Smooth muscle cell (in vitro differentiated cells): ENCODE data around the gene TMEM161A. TPM values are rescaled to one million over a fixed set of nuclear protein-coding genes. Genes with fewer than 3 reads are reported as not detected.
"Not testable (repeated sequence)": the region's sequence is repeated elsewhere in the genome, so short reads cannot be mapped to it uniquely, and the experiment has no call there.

ENCODE experiments used
- DNase-seq: peaks from one replicate; lab custom pipeline; 2025; ENCODE audit not compliant: unreplicated experiment; lab: John Stamatoyannopoulos, UW
- H2AFZ ChIP-seq: fragments of 200-600 bp; sonication (generic); 2 replicates; pipeline ENCODE4 v1.6.0; 2016; ENCODE audit warnings: antibody characterized with exemption, low read depth, mild to moderate bottlenecking
- H3F3A ChIP-seq: fragments of 200-600 bp; sonication (generic); 2 replicates; pipeline ENCODE4 v1.6.0; 2017; ENCODE audit warnings: antibody characterized with exemption, low read depth
- H3K27ac ChIP-seq: fragments of 200-600 bp; sonication (generic); 2 replicates; pipeline ENCODE4 v1.5.1; 2016; ENCODE audit warnings: low read depth, mild to moderate bottlenecking
- H3K27me3 ChIP-seq: fragments of 200-600 bp; sonication (generic); 2 replicates; pipeline ENCODE4 v1.6.1; 2016; ENCODE audit warnings: low read depth, mild to moderate bottlenecking
- H3K36me3 ChIP-seq: fragments of 200-600 bp; sonication (generic); 2 replicates; pipeline ENCODE4 v1.5.1; 2016; ENCODE audit warnings: low read depth
- H3K4me1 ChIP-seq: fragments of 200-600 bp; sonication (generic); 2 replicates; pipeline ENCODE4 v1.5.1; 2016; ENCODE audit warnings: low read depth
- H3K4me2 ChIP-seq: fragments of 200-600 bp; sonication (generic); 2 replicates; pipeline ENCODE4 v1.6.0; 2016; ENCODE audit warnings: mild to moderate bottlenecking
- H3K4me3 ChIP-seq: fragments of 200-600 bp; sonication (generic); 2 replicates; pipeline ENCODE4 v1.5.1; 2016; ENCODE audit warnings: mild to moderate bottlenecking
- H3K79me2 ChIP-seq: fragments of 200-600 bp; sonication (generic); 2 replicates; pipeline ENCODE4 v1.6.0; 2016; ENCODE audit warnings: low read depth, mild to moderate bottlenecking
- H3K9ac ChIP-seq: fragments of 200-600 bp; sonication (generic); 2 replicates; pipeline ENCODE4 v1.6.0; 2016; ENCODE audit warnings: low read depth
- H3K9me3 ChIP-seq: fragments of 200-600 bp; sonication (generic); replicated peaks from 2 replicates; pipeline ENCODE4 v1.5.1; 2016; ENCODE audit warnings: low read depth
- H4K20me1 ChIP-seq: fragments of 200-600 bp; sonication (generic); 2 replicates; pipeline ENCODE4 v1.6.0; 2016; ENCODE audit warnings: low read depth
- CTCF ChIP-seq: fragments of 200-600 bp; sonication (generic); IDR thresholded peaks from 2 replicates; pipeline ENCODE4 v1.5.1; 2017; ENCODE audit warnings: borderline replicate concordance, mild to moderate bottlenecking, antibody characterized with exemption; ENCODE audit not compliant: insufficient read depth, poor library complexity, severe bottlenecking
- WGBS: methylation state at CpG from one replicate; pipeline ENCODE4 v1.1.7; 2016; ENCODE audit warnings: low lambda C conversion rate; 5-methylcytosine and 5-hydroxymethylcytosine counted together
- polyA plus RNA-seq: library from polyadenylated mRNA; unstranded; fragments of >200 nt; fragmentation: Nextera tagmentation; extraction: Ambion mirVana; gene quantifications from 2 replicates; pipeline ENCODE4 v1.2.1, GENCODE V29; 2016
- total RNA-seq: library from RNA; depleted of rRNA; stranded (reverse); fragments of >200 nt; gene quantifications from 2 replicates; pipeline ENCODE4 v1.2.3, GENCODE V29; 2014

TMEM161A gene
- total and polyA plus RNA-seq, 2 experiments from 2014 or later: 30.3 to 47.8 TPM

DNA sequence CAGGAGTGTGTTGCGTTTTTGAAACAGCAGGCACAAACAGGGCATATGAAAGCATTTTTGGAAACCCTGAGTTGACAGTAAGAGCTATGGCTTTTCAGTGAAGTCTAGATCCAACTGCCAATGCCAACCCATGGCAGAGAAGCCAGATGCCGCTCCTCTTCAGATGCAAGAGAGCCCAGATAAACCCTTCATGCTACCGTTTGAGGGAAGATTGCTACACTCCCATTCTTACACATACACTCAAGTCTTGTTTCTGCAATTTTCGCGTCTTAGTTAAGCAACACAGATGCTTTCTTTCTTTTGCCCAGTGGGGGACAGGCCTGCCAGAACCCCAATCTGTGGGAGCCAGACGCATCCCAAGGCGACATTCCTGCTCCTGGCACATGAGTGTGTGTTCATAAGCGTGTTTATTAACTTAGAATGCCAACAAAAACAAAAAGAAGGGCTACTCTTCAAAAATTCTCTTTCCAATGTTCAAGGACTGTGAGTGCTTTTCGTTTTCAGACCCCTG lies 43.3 kb upstream of the TMEM161A start:
- Histone ChIP-seq H3K4me2 (no peak overlapping the region), H3K79me2 (no peaks in the 10 kb centered on the region), H3F3A (no peaks in the 10 kb centered on the region), H3K9me3 (no peaks in the 10 kb centered on the region), H3K27me3 (no peaks in the 10 kb centered on the region), H4K20me1 (no peaks in the 10 kb centered on the region), H3K4me1 (no peaks in the 10 kb centered on the region), H3K27ac (no peak overlapping the region), H2AFZ (no peak overlapping the region), H3K4me3 (no peak overlapping the region), H3K9ac (no peak overlapping the region), H3K36me3 (no peaks in the 10 kb centered on the region)
- 98% methylated on average over 9 of the region's 9 CpGs for WGBS
- DNase-seq: no peak
- TF ChIP-seq CTCF: no peak

DNA sequence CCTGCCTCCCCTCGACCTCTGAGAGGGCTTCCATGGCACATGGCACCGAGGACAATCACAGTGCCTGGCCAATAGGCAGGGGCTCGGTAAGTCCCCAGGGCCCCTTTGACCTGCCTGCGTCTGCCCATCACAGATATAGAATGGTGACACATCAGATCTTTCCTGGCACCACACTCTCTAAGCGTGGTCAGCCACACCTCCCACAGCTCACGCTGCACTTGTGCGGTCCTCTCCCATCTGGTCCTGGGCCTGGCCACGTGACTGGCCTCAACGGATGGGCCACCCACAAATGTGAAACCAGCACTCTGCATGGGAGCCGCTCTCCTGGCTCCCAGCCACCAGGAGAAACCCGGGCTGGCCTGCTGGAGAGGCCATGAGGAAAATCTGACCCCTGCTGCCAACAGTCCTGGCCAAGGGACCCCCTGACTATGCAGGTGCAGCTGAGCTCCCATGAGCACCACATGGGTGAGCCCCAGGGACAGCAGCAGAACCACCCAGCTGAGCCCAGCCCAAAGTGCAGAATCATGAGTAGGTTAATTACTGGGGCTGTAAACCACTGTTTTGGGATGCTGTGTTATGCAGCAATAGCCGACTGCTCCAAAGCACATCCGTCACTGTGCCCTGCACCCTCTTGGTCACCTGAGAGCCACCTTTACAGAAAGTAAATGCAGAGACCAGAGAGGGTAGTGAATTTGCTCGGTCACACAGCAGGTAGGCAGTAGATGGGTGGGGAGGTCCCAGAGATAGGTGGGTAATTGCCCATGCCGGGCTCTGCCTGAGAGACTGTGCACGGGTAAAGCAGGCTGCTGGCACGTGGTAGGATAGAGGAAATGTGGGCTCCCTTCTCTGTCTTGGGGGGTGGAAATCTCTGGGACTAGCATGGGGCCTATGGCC lies 41.5 kb upstream of the TMEM161A start:
- H3K27me3 ChIP-seq: no peaks in the 10 kb centered on the region
- no peaks in the 10 kb centered on the region for H4K20me1 ChIP-seq
- H3F3A ChIP-seq: no peaks in the 10 kb centered on the region
- H3K27ac ChIP-seq: no peak overlapping the region
- no peaks in the 10 kb centered on the region for H3K9me3 ChIP-seq
- H3K4me3 ChIP-seq: no peak overlapping the region
- TF ChIP-seq CTCF: no peak
- no peak overlapping the region for H3K4me2 ChIP-seq
- H3K4me1 ChIP-seq: no peaks in the 10 kb centered on the region
- H3K79me2 ChIP-seq: no peaks in the 10 kb centered on the region
- no peak overlapping the region for H2AFZ ChIP-seq
- no peaks in the 10 kb centered on the region for H3K36me3 ChIP-seq
- DNase-seq: no peak
- no peak overlapping the region for H3K9ac ChIP-seq
- 94% methylated on average over 17 of the region's 17 CpGs for WGBS

DNA sequence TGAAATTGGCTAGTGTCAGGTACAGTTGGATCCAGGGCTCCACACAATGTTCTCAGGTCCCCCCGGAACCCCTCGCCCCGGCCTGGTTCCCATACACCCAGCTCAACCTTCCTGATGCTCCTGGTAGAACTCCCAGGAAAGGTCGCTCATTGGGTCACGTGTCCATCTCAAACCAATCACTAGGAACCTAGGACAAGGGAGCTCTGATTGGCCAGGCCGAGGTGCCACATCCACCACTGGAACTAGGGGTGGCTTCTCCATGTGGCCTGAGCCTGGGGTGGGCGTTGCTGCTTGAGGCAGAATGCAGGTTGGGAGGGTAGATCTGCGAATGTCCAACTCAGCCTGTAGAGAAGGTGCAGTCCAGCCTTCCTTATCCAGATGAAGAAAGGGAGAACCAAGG lies 38.7 kb upstream of the TMEM161A start:
- H3K27me3 ChIP-seq: no peaks in the 10 kb centered on the region
- H3K27ac ChIP-seq: no peak overlapping the region
- H3K9ac ChIP-seq: no peak overlapping the region
- no peaks in the 10 kb centered on the region for H4K20me1 ChIP-seq
- H3K9me3 ChIP-seq: no peaks in the 10 kb centered on the region
- no peak overlapping the region for H3K4me2 ChIP-seq
- TF ChIP-seq CTCF: no peak
- no peaks in the 10 kb centered on the region for H3K36me3 ChIP-seq
- H3F3A ChIP-seq: no peaks in the 10 kb centered on the region
- no peaks in the 10 kb centered on the region for H3K79me2 ChIP-seq
- H2AFZ ChIP-seq: no peak overlapping the region
- 86% methylated on average over 8 of the region's 8 CpGs for WGBS
- H3K4me3 ChIP-seq: no peak overlapping the region
- DNase-seq: no peak
- no peaks in the 10 kb centered on the region for H3K4me1 ChIP-seq

DNA sequence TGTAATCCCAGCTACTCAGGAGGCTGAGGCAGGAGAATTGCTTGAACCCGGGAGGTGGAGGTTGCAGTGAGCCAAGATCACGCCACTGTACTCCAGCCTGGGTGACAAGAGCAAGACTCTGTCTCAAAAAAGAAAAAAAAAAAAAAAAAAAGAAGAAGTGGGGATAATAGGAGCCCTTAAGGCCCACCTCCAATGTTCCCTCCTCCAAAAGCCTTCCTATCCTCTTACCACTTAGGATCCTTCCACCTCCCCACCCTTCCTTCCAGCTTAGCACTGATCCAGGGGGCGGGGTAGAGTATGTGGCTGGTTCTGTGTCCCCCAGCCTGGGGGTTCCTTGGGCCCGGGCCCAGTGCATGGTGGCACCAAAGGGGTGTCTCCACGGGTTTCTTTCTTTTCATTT lies 35.0 kb upstream of the TMEM161A start:
- not testable (repeated sequence) for H3K27me3 ChIP-seq, H3K36me3 ChIP-seq, H3K27ac ChIP-seq, H3K79me2 ChIP-seq, H3K4me2 ChIP-seq, H3K4me3 ChIP-seq, H2AFZ ChIP-seq, H3K9me3 ChIP-seq, H3K9ac ChIP-seq, H3K4me1 ChIP-seq, DNase-seq, H3F3A ChIP-seq
- H4K20me1 ChIP-seq: peaks cover 11% of the 10 kb centered on the region
- 94% methylated on average over 5 of the region's 5 CpGs for WGBS
